ENCODE results near the gene TANC1.

TANC1 gene

DNA sequence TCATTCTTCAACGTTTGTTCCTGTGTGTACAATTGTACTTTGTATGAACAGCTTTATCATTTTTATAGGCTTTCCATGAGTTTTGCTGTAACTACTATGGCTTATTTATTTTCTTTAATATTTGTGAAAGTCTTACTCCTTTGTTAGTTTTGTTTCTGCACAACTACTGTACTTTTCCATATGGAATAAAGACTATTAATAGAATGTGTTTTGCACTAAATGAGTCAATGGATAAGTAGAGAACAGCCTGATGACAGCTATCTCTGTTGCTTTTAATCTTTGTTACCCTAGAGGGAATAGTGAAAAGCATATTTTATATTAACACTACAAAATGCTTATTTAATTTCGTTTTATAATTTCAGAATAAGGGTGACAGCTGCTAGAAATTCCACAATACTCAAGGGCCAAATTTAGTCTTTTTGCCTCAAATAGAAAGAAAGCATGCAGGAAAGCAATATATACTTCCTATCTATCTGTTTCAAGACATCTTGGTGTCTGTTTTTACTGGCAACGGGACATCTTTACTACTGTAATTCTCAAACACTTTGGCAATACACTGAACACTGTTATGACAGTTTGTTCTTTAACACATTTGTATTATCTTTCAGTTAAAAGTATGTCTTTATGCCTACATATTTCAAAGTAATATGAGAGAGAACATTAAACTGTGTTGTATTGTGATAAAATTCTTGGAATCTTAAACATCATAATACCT, 264.2 kb downstream of the TANC1 start:
- no peak for DNase-seq

DNA sequence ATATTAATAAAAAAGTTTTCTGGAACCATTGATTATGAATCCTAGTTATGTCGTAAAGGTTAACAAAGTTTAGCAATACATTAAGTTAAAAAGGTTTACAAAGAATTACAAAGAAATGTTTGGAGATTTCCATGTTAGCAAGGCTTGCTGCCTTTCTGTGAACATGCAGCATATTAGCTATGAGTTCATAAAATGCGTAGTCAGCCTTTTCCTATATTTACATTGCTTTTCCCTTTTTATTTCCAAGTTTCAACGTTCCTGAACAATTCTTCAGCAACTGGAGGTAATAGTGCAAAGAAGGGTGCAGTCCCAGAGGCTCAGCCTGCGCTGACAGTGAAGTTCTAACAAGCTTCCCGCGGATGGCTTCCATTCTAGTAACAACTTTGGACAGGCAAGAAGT, 266.4 kb downstream of the TANC1 start:
- no peak for DNase-seq

DNA sequence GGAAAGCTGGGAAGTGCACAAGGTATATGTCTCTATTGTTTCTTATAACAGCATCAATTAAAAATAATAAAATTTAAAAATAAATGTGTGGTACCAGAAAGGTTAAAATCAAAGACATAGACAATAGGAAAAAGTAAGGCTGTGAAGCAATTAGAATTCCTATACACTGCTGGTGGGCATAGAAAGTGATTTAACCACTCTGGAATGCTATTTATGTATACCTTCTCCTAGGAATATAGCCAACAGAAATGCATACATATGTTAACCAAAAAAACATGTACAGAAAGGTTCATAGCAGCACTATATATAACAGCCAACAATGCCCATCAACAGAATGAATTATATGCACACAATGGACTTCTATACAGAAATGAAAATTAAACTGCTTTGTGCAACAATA, 275.1 kb downstream of the TANC1 start:
- DNase-seq = no peak

DNA sequence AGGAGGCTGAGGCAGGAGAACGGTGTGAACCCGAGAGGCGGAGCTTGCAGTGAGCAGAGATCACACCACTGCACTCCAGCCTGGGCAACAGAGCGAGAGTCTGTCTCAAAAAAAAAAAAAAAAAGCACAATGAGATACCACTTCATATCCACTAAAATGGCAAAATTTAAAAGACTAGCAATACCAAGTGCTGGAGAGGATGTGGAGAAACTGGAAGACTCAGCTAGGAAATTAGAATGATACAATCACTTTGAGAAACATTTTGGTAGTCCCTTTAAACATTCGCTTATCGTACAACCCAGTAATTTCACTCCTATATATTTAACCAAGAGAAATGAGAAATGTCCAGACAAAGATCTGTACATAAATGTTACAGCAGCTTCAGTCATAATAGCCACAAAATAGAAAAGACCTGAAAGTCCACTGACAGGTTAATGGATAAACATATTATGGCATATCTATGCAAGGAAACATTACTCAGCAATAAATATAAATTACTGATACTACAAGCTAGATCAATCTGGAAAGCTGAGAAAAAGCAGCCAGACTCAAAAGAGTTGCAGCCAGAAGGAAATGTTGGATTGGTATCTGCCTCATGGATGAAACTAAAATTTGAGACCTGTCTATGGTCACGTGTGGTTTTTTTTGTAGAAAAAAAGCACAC, 278.0 kb downstream of the TANC1 start:
- no peak for DNase-seq

DNA sequence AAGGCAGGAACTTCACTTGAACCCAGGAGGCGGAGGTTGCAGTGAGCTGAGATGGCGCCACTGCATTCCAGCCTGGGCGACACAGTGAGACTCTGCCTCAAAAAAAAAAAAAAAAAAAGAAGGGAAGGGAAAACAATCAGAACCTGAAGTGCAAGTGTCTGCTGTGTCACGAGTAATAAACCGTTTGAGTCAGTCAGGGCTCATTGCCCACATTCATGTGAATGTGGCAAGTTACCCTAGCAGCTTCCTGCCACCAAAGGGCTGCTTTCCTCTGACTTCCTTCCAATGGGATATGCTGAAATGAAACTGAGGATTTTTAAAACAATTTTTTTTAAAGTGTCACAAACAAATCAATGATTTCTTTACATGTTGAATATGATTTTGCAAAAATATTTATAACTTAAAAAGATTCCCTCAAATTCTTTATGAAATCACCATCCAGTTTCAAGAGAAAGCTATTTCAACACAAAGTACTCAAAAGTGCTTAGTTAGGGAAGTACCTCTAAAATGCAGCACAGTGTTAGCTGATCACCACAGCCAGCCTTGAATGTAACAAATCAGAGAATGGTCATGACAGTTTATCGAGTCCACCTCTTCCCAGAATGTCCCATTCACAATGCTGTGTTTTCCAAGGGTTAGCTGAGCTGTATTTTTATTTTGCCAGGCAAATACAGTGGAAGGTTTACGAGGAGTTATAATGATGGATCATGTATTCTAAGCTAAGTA, 281.7 kb downstream of the TANC1 start:
- DNase-seq = no peak

DNA sequence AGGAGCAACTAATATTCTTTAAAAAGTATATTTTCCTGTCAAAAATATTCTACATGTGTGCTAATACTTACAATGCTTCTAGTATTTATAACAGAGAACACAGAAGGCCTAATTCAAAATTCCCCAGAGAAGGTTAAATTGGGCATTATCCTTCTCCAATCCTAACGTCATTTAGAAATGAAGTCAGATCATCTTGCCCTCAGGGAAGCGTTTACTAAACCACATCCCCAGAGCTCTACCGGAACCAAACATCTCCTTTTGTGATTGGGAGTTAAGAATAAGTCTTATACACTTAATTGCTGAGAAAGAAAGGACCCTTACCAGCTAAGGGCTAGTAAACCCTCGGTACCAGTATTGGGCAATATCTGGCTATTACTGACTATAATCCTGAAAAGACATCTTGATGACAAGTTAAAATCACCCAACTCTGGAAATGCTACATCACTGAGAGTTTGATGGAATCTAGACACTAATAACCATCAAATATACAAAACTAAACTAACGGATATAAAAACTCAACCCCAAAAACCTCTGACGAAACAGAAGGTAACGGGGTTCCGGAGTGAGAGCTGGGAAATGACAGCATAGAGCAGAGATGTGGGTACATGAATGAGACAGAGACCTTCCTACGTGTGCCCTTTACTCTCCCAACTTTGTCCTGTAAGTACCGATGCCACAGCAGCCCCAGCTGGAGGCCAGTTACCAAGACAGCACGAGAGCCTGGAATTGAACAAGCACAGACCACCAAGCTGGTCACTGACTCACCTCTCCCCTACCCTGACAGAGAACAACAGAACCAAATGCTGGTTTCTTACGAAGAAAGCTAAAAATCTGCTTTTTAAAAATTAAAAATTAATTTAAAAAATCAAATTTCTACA, 283.1 kb downstream of the TANC1 start:
- no peak for DNase-seq

DNA sequence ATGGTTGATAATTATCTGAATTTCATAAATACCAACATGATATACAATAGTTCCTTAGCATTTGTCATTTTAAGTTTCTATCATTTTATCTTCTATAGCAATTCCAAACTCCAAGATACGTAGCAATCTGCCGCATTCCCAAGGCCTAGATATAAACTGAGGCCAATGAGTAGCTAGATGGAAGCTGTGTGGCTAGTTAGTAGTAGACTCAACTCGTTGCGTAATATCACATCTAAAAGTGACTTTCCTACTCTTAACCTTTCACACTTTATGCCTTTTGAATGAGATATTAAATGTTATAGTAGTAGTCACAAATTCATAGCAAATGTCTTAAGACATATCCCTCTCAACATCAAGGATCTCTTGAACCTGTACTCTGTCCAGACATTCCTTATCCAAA, 284.5 kb downstream of the TANC1 start:
- DNase-seq = no peak

DNA sequence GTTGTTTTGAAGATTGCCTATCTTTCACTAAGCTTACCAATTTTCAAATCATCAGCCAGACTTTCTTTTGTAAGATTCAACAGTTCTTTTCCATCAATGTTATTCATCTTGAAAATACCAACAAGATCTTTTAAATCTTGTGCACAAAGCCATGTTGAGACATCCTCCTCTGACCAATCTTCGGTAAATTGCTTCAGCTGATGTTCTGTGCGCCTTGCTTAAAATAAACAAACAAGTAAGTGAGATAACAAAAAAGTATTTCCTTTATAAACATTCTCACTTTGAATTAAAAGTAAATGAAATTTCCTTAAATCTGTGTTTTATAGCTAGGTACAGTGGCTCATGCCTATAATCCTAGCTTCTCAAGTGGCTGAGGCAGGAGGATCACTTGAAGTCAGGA, 287.7 kb downstream of the TANC1 start:
- DNase-seq = no peak

DNA sequence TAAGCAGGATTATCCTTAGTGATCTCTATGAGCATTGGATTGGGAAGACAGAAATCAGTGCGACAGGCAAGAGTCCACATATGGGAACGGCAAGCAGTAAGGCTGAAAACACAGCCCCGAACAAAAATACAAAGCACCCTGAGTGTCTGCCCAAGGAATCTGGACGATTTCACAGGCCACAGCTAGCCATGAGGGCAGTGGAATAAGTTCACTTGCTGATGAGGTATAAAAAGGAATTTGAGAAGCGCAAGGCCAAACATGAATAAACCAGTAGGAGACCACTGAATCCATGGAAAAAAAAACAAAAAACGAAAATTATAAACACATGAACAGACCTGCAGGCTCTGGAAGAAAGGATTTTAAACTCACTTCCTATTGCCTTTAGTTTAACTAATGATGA, 293.8 kb downstream of the TANC1 start:
- no peak for DNase-seq

DNA sequence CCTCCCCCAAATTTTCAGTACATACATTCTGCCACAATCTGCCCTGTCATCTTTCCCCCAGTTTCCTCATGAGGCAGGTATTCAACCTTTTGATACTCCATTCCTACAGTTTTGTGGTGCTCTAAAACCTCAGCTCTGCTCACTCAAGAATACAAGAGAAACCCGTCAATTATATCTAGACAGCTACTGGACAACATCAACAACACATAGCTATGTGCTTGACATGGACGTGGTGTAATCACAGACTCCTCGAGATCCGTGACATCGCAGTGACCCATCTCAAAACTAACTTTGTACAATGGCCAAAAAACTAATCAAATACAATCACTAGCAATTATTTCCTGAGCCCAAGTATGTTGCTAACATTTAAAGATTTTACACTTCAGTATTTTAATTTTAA, 294.5 kb downstream of the TANC1 start:
- DNase-seq = no peak

DNA sequence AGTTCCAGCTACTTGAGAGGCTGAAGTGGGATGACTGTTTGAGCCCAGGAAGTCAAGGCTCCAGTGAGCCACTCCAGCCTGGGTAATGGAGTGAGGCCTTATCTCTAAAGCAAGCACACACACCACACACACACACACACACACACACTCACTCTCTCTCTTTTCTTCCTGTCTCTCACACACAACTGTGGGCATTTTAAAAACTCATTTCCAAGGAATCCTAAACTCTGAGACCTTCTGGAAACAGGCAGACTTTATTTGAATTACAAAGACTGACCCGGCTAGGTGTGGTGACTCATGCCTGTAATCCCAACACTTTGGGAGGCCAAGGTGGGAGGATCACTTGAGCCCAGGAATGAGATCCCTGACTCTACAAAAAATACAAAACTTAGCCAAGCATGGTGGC, 296.7 kb downstream of the TANC1 start:
- no peak for DNase-seq

DNA sequence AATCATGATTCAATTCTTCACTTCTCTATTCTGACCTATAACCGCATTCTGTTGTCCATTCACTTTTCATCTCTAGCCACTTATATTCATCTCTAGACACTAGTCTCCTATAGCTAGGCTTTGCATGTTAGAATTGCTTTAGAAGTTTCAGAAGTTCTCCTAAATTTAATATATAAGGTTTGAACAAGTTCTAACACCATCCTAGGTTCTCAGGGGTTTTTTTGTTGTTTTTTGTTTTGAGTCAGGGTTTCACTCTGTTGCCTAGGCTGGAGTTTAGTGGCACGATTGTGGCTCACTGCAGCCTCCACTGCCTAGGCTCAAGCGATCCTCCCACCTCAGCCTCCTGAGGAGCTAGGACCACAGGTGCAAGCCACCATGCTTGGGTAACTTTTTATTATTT, 298.1 kb downstream of the TANC1 start:
- DNase-seq = no peak

DNA sequence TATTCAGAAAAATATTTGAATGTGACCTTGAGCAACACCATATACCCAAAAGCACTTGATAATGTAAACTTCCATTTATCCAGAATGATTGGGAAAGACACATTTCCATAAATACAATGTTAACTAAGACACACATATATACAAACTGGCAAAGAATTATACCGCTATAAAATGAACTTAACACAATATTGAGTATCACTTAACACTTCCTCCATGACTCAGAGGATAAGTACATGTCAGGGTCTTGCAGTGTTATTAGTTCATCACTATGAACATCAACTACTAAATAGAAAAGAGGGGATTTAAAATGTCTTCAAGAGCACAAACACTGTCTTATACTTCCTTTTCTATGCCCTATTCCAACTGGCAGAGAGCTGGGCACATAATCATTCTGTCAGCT, 299.5 kb downstream of the TANC1 start:
- DNase-seq = no peak

DNA sequence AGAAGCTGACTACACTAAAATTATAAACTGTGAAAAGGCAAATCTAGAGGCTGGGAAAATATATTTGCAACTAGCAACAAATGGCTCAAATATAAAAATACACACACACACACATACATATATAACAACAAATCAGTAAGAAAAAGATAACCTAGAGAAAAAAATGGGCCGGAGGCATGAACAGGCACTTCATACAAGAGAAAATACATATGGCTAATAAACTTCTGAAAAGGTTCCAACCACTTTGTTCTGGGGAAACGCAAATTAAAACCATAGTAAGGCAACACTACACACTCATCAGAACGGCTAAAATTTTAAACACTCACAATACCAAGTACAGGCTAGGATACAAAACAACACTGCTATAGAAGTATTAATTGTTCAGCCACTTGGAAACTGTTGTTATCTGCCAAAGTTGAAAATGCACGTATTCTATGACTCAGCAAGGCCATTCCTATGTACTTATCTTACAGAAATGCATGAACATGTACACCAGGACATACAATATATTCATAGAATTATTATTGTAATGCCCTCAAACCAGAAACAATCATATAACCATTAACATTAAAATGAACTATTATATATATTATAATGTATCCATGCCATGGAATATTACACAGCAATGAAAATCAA, 302.4 kb downstream of the TANC1 start:
- DNase-seq = no peak

DNA sequence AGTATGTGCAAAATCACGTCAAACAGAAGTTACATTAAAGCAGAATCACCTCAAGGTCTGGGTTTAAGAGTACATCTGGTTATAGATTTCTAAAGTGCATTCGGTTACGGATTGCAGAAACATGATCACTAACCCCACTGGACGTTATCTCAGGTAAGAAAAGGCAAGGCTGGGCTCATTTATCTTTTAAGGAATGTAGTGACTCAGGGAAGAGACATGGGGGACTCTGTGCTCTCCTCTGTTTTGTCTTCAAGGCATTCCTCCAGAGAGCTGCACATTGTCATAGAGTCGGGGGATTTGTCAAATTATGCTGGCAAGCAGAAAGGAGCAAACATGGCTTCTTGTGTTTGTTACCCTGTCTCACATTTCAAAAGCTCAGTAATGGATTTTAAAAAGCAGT, 303.7 kb downstream of the TANC1 start:
- DNase-seq = no peak

DNA sequence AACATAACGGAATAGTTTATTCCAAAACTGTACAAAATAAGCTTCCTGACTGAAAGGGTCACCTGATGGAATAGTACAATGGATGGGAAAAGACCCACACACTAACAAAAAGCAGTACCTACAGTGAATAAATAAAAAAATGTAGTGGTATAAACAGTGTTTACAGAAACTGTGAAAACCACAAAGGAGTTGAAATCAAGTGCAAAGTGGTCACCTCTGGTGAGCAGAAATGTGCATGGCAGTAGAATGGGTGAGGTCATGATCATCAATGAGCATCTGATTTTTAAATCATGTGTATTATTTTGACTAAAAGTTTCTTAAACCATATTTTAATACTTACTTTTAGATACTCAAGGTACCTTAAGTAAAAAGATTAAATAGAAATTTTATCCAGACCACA, 306.7 kb downstream of the TANC1 start:
- DNase-seq = no peak

DNA sequence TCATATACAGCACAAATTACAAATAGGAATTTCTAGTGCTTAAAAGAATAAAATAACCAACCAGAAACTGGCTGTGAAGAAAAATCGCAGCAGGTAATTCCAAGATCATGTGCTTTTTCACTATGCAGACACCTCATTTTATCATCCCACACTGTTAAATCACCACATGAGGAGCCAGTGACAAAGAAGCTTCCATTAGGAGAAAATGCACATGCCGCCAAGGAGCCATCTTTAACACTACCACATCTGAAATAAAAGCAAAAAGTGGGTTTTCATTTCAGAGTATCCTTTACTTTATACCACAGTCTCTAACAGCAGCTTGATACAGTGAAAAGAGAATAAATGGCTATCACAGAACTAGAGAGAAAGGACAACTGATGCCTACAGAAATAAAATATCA, 311.3 kb downstream of the TANC1 start:
- DNase-seq = no peak

DNA sequence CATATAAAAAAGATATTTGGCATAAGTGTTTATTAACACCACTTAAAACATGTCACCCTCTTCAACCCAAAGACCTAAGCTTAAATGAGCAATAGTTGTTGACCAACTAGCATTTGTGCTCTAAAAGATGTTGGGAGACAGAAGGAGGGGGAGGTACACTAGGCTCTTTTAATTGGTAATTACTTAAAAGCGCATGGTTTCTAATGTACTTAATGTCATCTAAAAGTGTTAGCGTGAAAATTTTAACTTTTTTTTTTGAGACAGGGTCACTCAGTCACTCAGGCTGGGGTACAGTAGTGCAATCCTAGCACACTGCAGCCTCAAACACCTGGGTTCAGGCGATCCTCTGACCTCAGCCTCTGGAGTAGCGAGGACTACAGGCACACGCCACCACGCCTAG, 312.6 kb downstream of the TANC1 start:
- no peak for DNase-seq
